ENCODE measurements around the gene GAREM2.

The GAREM2 gene

DNA sequence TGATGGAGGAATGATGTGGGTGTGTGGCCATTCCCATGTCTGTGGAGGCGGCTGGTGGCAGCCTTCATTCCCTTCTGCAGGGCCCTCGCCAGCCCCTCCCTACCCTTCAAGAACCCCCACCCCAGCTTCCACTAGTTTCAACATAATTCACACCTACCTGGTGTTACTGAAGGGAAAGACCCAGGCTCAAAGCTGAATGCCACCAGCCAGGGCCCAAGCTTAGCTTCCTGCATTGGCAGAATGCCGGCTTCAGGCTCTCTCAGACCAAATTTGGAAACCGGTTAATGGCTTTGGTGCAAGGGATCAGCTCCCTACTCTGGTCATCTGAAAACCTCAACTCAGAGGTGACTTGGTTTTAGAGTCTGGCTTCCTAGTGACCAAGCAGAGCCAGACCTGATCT lies 16.9 kb downstream of the GAREM2 start:
- DNase-seq: no peak

- DNase-seq: no peak
Measured at GRCh38 chr2:26190369-26190768, 17.5 kb downstream of the GAREM2 start.

- DNase-seq: no peak
Measured at GRCh38 chr2:26191316-26192159, 18.6 kb downstream of the GAREM2 start.

DNA sequence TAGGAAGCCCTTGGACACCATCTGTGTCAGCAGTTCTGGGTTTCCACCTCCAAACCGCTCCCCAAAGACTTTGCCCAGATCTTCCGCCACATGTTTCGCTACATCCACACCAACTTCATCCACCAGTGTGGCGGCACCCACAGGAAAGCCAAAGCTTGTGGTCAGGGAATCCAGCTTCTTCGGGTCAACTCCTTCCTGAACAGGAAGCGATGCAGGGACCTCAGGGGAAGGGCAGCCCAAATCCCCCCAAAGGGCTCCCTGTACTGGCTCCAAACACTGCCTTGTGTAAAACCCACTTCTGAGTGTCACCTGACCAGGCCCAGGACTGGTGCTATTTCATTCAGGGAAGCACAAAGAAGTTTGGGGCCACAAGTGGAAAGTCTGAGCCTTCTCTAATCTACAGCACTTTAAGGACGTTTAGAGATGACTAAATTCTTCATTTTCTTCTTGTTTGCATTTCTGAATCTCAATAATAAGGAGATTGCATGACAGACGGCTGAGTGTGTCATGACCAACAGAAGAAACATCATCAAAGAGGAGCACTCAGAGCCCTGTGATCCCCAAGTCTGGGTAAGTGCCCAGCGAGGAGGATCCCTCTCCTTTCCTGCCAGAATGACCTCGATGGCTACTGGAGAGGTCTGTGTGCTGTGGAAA lies 20.8 kb downstream of the GAREM2 start:
- DNase-seq: no peak

DNA sequence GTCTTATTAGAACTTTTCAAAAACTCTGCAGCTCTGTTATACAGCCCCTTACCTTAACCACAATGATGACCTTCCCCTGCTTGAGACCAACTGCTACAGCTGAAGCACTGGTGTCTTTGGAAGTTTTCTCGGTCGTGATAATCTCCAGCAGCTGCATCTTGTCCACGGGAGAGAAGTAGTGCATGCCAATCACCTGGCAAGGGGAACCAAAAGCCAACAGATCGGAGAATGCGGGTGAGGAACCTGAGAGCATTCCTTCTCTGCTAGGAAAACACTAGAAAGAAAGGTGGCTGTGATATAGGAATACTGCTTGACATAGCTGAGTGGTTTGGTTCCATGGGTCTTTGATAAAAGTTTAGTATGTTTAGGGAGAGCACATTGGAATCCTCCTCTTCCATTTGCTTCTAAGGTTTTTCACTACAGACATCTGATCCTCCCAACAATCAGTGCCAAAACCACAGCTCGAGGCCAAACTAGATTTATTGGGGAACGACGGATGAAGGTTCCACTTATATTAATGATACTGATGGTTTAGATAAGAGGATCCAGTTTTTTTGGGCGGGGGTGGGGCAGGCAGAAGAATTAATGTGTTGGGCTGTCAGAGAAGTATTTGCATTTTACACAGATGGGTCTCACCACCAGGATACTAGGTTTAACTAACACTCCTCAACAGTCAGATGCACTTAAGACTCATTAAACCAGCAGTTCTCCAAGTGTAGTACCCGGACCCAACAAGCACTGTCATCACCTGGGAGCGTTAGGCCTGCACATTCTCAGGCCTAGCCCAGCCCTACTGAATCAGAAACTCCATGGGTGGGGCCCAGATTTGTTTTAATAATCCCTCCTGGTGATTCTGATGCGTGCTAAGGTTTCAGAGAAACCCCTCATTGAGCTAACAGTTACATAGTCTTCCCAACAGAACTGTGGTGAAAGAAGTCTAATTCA lies 22.4 kb downstream of the GAREM2 start:
- DNase-seq: no peak

DNA sequence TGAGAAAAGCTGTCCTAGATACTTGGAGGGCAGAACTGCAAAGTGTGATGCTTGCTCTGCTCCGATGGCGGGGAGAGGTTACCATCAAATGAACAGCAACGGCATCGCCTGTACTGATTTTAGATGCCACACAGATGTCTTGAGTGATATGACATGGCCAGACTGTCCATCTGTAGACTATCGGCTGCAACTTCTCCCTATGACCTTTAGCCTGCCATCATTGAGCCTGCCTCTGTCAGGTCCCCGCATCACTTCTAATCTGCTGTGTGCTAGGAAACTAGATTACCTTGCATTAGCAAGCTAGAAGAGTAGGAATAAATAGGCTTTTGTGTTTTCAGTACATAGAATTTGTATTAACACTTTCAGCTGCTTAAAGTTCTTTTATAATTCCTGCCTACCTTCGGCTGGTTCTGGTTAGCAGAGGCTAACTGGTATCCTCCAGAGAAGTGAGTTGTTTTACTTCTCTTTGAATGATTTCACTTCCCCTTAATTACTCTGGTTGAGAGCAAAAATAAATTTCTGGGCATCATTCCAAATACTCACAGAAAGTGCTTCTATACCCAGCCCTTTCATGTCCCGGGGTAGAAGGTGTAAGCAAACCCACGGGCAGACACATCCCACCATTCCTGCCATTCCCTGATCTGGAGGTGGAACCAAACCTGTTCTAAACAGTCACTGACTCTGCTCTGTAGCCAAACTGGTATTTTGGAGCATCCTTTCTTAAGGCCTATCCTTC lies 24.0 kb downstream of the GAREM2 start:
- DNase-seq: no peak

DNA sequence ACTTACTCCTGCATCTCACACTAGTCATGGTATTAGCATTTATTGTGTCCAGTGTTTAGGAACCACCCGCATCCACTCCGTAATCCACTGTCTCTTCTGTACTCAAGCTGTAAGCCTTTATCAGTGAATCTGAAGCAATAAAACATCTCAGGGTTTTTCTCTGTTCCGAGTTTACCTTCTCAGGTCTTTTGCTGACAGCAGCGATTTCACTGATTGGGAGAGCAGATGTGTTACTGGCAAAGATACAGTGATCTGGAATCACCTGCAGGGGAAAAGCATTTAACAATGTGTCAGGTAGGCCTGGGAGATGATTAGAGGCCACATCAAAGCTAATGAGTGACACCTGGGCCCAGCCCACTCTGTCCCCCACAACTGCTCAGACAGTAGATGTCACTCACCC lies 24.6 kb downstream of the GAREM2 start:
- DNase-seq: no peak

- DNase-seq: no peak
Measured at GRCh38 chr2:26202981-26203490, 30.1 kb downstream of the GAREM2 start.

- DNase-seq: no peak
Measured at GRCh38 chr2:26203906-26204305, 31.0 kb downstream of the GAREM2 start.

DNA sequence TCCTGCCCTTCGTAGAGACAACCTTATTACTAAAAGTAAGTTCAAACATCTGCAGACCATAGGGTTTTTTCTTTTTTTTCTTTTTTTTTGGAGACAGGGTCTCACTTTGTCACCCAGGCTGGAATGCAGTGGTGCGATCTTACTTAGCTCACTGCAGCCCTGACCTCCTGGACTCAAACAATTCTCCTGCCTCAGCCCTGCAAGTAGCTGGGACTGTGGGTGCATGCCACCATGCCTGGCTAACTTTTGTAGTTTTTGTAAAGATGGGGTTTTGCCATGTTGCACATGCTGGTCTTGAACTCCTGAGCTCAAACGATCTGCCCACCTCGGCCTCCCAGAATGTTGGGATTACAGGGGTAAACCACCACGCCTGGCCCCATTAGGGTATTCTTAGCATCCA lies 39.1 kb downstream of the GAREM2 start:
- DNase-seq: no peak

DNA sequence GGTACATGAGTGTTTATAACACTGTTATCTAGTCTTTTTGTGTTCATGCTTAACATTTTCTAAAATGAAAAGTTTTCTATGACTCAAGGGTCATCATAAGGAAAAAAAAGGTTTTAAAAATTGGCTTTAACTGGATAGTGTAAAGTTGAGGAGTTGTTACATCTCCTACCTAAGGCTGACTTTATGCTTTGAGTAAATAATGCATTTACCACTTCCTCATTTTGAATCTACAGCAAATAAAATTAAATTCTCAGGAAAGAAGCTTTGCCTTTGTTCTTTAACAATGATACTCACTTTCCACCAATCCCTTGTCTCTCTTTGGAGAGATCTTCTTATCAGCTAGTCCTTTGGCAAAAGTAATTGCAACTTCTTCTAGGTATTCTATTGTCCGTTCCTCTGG lies 41.9 kb downstream of the GAREM2 start:
- DNase-seq: no peak

GRCh38 chr2:26215833-26216232 lies 42.9 kb downstream of the GAREM2 start:
- DNase-seq: no peak

DNA sequence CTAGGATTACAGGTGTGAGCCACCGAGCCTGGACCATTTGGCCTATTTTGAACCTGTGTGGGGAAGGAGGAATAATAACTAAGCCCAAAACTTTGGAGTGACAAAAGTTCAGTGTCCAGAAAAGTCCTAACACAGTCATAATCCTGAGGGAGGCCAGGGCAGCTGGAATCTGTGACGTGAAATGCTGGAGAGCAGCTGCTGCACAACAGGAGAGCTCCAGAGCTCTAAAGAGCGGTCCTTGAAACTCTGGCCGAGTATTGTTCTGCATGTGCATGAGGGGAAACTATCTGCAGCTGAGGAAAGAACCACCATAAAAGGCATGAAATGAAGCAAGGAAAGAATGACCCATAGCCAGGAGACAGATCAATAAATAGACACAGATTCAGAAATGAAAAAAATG lies 43.7 kb downstream of the GAREM2 start:
- no peak for DNase-seq

DNA sequence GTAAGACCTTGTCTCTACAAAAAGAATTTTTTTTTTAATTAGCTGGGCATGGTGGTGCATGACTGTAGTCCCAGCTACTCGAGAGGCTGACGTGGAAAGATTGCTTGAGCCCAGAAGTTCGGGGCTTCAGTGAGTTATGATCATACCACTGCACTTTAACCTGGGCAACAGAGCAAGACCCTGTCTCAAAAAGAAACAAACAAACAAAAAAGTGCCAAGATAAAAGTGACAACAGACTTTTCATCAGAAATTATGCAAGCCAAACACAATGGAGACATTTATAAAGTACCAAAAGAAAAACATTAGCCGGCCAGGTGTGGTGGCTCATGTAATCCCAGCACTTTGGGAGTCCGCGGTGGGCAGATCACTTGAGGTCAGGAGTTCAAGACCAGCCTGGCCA lies 44.8 kb downstream of the GAREM2 start:
- DNase-seq: no peak

DNA sequence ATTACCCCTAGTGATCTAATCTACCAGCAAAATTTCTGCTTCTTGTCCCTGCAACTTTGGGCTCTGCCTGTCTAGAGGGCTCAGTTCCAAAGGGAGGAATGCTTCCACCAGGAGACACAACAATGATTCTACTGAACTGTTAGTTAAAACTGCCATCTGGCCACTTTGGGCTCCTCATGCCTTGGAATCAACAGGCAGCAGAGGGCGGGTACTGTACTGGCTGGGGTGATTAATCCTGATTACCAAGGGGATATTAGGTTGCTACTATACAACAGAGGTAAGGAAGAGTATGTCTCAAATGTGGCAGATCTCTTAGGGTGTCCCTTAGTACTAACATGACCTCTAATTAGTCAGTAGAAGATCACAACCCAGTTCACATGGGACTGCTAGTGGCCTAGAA lies 50.1 kb downstream of the GAREM2 start:
- DNase-seq: no peak

GRCh38 chr2:26224095-26224494 lies 51.2 kb downstream of the GAREM2 start:
- DNase-seq: no peak

- DNase-seq: no peak
Measured at GRCh38 chr2:26229595-26229994, 56.7 kb downstream of the GAREM2 start.

GRCh38 chr2:26230806-26231205 lies 57.9 kb downstream of the GAREM2 start:
- DNase-seq: no peak

GRCh38 chr2:26235089-26235488 lies 62.2 kb downstream of the GAREM2 start:
- DNase-seq: no peak

DNA sequence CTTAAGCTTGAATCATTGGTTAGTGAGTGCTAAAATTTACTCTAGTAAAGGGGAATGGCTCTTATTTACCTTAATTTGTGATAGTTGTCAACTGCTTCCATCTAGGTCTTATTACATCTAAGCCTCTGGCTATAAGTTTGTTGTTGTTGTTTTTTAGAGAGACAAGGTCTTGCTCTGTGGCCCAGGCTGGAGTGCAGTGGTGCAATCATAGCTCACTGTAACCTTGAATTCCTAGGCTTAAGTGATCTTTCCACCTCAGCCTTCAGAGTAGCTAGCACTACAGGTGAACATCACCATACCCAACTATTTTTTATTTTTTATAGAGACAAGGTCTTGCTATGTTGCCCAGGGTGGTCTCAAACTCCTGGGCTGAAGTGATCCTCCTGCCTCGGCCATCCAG lies 65.0 kb downstream of the GAREM2 start:
- no peak for DNase-seq

- no peak for DNase-seq
Measured at GRCh38 chr2:26238311-26238958, 65.5 kb downstream of the GAREM2 start.

Measured in activated CD4-positive, alpha-beta T cell treated with anti-CD3 and anti-CD28 coated beads for 1 hour (primary cell).